Stimulated activated CD4-positive, alpha-beta T cell treated with anti-CD3 and anti-CD28 coated beads, Interleukin-15, amount 100 ng/mL, for 48 hours (primary cell): ENCODE measurements around the gene ORC5.
"Not testable (repeated sequence)": the region's sequence is repeated elsewhere in the genome, so short reads cannot be mapped to it uniquely, and the experiment has no call there.

Experiments
- DNase-seq, 2 donors: peaks; one replicate each; pipeline ENCODE4 v3.0.0-alpha.2; 2020; ENCODE audit warnings: low read depth in 2 of 2

Gene ORC5

DNA sequence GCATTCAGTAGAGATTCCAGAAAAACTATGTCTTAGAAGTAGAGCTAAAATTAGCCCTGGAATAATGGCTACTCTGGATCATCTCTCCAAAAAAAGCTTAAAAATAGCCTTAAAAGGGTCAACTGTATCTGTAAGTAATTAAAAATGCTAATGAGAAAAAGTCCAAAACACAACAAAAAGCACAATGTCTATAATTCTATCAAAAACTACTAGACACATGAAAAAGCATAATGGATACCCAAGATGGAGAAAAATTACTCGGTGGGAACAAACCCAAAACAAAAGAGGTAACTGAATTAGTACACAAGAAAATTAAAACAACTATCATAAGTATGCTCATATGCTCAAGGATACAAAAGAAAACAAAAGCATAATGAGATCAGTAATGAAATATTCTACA lies 15.4 kb downstream of the ORC5 start:
- no peak for DNase-seq

DNA sequence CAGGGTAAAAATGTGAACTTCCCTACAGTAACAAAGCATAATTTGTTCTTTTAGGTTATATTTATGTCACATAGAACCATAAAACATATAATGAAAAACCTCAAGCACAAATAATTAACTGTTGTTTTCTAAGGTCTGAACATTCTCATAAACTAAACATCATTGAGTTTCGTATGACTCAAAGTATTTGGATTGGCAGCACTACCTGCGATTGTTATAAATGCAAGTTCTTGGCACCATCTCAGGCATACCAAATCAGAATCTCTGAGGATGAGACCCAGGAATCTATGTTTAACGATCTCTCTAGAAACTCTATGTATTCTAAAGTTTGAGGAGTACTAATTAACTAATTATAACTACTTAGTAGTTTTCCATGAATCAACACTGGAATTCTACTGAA lies 22.5 kb downstream of the ORC5 start:
- DNase-seq, result no peak

DNA sequence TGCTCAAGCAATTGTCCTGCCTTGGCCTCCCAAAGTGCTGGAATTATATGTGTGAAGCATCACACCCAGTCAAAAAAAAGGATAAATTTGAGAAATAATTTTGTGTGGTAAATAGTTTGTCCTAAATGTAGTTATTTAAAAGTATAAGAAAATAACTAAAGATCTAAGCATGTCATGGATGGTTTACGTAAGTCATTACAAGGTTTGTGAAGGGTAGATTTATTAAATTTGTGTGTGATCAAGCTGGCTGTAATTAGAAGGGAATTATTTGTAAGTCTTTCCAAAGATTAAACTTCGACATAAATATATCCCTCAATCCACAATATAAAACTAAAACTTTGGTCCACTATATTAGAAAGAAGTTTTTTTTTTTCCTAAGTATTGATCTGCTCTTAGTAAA lies 28.6 kb downstream of the ORC5 start:
- DNase-seq, result no peak

DNA sequence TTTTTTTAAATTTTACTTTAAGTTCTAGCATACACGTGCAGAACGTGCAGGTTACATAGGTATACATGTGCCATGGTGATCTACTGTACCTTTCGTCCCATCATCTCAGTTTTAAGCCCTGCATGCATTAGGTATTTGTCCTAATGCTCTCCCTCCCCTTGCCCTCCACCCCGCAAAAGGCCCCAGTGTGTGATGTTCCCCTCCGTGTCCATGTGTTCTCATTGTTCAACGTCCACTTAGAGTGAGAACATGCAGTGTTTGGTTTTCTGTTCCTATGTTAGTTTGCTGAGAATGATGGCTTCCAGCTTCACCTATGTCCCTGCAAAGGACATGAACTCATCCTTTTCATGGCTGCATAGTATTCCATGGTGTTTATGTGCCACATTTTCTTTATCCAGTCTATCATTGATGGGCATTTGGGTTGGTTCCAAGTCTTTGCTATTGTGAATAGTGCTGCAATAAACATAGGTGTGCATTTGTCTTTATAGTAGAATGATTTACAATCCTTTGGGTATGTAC lies 30.2 kb downstream of the ORC5 start:
- DNase-seq, result not testable (repeated sequence)

DNA sequence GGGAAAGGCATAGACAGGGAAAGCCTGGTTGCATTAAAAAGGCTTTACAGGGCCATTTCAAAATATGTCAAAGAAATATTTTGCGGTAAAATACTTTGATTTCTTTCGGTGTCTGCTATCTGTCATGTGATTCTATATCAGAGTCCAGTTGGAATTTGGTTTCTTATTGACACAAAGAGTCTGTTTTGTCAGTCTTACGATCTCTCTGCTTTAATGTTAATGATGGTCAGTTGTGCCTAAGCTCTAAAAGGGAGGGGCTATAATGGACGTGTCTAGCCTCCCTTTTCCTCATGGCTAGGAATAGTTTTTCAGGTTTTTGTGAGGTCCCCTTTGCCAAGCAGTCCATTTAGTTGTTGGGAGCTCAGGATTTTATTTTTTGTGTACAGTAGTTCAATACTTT lies 31.5 kb downstream of the ORC5 start:
- DNase-seq, result no peak

DNA sequence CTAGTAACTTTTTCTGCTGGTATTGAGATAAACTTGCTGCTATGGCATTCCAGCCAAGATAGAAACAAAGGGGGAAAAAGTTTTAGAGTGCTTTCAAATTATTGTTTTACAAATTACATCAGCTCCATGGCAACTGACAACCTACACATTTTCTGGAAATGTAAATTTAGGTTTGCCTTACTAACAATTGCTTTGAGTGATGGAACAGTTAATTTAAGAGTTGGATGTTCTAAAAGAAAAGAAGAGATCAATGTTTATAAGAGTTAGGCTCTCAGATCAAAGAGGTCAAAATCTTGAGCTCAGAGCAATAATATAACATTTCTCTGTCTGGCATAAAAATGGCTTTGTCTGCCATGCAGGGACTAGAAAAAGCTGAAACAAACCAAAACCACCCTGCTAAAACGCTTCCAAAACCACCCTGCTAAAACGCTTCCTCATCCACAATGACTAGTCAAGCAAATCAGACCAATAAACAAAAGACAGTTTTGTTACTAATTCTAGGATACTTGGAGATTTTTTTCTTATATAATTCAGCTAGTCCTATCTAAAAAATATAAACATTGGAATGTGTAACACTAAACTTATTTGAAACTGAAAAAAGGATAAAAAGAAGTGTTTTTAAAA lies 32.3 kb downstream of the ORC5 start:
- no peak for DNase-seq

DNA sequence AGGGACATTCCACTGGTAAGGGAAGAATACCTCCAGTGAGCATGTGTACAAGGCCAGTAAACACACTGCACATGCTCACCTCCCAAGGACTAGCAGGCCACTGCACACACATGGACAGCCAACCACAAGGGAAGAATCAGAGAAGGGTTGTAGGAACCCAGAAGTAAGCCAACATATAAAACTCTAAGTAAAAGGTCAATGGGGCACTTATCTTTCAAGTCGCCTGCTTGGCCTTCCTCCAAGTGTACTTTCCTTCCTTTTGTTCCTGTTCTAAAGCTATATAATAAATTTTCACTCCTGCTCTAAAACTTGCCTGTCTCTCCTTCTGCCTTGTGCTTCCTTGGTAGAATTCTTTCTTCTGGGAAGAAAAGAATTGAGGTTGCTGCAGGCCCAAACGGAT lies 33.0 kb downstream of the ORC5 start:
- no peak for DNase-seq

DNA sequence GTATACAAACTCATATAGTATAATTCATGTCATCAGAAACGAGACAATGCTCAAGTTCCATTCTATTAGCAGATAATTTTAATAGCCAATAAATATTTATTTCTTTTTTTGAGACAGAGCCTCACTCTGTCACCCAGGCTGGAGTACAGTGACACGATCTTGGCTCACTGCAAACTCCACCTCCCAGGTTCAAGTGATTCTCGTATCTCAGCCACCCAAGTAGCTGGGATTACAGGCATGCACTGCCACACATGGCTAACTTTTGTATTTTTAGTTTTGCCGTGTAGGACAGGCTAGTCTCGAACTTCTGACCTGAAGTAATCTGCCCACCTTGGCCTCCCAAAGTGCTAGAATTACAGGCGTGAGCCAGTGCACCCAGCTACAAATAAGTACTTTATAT lies 45.7 kb downstream of the ORC5 start:
- no peak for DNase-seq

DNA sequence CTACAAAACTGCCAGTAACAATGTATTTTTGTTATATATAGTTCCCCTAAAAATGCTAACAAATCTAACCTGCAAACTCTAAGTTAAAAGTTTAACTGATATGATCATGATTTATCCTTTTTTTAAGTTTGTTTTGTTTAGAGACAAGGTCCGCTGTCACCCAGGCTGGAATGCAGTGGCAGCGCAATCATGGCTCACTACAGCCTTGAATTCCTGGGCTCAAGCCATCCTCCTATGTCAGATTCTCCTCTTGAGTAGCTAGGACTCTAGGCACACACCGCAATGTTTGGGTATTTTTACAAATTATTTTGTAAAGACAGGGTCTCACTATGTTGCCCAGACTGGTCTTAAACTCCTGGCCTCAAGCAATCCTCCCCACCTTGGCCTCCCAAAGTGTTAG lies 46.6 kb downstream of the ORC5 start:
- DNase-seq, result no peak

DNA sequence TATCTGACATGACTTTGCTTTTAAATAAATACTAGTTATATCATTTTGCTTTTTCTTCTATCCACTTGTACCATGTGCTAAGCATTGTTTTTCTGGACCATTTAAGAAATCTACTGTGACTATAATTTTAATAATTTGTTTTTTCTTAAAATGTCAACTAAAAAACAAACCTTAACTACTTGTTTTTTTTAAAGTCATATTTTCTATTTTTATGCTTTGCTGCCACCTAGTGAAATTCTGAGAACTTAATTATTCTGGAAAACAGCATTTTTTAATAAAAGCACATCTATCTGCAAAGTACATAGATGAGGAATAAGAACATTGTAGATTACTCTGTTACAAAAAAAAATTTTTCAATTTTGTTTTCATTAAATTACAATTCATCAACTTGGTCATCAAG lies 47.4 kb downstream of the ORC5 start:
- no peak for DNase-seq

DNA sequence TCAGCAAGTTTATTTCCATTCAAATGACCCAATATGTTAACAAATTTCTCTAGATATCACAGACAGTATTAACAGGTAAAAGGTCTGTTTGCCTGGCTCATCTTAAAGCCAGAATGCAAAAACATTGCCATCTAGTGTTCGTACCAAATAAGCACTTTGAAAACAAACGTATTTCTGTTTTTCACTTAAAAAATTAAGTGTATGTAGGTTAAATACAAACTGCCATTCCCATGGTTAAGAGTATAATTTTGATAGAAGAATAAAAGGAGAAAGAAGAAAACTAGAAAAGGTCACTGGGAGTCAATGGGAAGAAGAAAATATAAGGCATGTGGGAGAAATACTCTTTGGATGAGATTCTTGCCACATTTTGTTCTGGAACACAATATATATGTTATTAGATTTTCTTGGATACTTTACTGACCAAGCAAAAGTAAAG lies 51.0 kb downstream of the ORC5 start:
- no peak for DNase-seq

DNA sequence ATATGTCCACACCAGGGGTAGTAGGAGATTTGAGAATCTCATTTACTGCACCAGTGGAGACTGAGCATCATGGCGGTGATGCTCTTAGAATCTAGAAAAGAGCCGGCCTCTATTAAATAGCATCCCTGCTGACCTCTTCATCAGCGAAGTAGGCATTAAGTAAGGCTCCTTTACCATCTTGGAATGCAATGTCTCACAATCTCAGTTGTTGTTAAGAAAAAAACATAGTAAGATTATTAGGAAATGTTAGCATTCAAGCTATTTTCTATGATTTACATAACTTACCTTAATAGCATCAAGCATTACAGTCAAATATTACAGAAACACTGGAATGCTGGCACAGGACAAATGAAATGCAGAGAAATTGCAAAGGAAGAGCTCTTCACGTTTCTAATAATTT lies 54.5 kb downstream of the ORC5 start:
- no peak for DNase-seq

DNA sequence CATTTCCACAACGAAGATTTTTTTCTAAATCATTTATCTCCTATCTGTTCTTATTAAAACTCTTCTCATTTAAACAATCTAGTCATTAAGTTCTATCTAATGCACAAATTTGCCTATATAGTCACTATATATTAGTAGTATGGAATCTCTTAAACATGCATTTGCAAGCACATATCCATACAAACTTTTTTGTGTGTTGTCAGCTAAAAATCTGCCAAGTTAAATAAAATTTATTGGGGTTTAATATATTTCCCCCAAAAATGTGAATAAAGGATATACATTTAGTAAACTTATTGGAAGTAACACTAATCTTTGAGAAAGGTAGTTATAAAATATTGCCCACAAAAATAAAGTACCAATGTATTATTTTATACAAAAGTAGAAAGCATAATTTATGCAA lies 55.3 kb downstream of the ORC5 start:
- DNase-seq, result no peak

DNA sequence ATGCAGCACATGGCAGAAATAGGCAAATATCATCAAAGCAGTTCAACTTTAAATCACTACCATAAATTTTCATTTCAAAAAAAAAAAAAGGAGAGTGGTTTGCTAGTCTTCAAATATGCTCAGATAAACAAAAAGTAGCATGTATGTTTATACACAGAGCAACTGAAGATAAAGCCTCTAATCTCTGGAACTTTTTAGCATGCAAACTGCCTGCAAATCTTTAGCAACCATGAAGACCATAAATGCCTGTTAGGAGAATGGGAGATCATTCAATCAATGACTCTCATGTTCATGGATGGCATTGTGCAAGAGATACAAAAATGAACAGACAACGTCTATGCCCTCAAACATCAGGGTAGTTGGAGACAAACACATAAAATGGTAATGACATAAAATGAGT lies 57.3 kb downstream of the ORC5 start:
- DNase-seq, result no peak

DNA sequence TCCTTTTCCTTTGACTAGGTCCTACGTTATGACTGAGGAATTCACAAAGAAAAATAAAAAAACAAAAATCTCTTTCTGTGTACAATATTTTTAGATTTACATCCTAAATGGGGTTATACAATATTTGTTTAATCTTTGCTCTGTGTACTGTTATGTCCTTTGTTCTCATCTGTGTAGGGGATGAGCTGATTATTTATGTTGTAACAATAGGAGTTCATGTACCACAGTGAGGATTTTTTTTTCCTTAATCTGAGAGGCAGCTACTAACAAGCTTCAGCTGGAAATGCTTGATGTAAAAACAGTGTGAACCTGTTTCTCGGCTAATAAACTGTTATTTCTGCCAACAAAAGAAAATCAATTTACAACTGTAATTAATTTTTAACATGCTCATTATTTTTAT lies 58.0 kb downstream of the ORC5 start:
- no peak for DNase-seq

DNA sequence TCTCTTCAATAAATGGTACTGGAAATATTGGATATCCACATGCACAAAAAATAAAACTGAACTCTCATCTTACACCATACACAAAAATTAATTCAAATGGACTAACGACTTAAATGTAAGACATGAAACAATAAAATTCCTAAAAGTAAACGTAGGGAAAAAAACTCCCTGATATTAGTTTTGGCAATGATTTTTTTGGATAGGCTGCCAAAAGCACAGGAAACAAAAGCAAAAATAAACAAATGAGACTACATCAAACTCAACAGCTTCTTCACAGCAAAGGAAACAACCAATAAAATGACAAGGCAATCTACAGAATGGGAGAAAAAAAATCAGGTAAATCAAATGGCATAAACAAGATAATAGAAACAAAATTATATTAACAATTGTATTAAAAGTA lies 65.7 kb downstream of the ORC5 start:
- no peak for DNase-seq

DNA sequence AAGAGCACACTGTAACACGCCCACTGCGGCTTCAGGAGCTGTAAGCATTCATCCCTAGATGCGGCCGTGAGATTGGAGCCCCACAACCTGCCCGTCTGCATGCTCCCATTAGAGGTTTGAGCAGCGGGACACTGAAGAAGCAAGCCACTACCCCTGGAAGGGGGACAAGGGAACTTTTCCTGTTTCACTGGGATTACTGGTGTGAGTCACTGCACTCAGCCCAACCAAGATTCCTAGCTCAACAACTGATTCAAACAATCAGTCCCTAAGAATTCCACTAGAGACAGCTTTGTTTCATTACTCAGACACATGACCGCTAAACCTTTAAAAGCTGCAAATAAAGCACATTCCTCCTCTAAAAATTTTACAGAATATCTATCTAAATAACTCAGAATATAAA lies 69.8 kb downstream of the ORC5 start:
- no peak for DNase-seq

DNA sequence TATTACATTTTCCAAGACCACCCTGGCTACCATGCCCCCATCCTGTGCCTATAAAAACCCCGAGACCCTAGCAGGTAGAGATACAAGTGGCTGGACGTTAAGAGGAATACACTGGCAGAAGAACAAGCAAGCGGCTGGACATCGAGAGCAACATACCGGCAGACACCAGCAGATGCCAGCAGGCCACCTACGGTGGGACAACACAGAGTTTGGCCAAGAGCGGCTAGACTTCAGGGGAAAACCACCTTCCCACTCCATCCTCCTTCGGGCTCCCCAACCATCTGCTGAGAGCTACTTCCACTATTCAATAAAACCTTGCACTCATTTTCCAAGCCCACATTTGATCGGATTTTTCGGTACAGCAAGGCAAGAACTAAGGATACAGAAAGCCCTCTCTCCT lies 70.3 kb downstream of the ORC5 start:
- no peak for DNase-seq

DNA sequence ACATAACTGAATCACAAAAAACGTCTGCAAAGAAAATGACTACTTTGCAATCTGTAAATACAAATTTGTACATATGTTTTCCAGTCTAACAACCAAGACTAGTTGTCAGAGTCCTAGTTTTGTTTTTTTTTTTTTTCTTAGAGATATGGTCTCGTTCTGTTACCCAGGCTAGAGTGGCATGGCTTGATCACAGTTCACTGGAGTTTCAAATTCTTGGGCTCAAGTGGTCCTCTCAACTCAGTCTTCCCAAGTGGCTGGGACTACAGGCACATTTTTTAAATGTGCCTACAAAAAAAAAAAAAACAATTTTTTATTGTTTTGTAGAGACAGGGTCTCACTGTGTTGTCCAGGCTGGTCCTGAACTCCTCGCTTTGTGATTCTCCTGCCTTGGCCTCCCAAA lies 70.8 kb downstream of the ORC5 start:
- DNase-seq, result no peak

DNA sequence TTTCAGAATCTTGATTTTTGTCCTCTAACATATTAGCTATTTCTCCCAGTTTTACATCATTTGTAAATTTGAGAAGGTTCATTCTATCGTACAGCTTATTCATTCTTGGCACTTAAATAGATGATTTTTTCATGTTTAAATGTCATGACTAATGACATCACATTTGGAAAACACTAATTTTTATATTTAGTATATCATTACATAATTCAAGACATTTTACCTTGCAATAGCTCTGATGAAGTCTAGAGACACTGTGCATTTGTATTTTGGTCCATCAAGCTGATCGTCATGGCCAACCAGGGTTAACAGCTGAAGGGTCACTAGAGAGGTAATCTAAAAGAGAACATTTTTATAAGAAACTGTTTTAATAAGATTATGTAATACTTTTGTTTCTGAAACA lies 71.3 kb downstream of the ORC5 start:
- DNase-seq, result no peak

DNA sequence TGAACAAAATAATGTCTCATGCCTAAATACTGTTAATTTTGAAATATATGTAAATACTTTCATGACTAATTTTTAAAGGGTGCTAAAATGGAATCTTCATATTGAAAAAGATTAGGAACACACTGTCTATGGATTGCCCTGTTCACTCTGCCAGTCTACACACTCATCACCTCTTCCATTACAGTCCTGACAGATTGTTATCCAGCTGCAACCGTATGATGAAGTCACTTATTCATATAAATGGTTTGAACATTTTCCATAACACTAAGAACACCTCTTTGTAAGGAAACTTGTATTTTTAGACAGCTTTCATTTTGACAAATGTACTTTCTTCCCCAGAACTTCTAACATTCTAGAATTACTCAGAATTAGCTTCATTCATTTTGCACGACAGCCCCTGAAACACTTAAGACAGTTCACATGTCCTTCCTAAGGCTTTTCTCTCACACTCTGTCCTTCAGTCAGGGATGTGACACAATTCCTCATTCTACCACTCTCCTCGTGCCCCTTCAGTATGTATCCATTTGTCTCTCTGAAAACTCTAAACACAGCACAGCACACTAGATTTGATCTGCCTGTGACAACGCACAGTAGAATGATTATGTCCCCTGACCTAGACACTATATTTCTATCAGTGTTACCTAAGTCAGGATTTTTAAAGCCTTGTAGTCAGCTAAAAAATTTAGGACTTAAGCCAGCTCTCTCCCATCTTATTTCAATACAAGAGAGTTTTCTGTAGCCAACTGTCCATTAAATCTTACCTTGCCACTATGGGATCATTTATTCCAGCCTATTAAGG lies 71.9 kb downstream of the ORC5 start:
- no peak for DNase-seq

DNA sequence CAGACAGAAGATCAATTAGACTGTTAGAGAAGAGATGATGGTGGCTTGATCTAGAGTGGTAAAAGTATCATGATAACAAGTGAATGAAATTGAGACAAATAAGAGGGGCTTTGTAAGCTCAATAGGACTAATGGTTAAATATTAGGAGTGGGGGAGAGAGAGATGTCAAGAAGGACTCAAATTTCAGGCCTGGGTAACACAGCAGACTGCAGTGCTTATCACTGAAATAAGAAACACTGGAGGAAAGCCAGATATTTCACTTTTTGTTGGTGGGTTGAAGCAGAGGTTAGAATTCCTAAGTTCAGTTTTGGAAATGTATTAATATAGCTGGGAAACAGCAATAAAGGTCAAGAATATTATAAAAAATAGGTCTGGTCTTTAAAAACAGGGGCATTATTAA lies 74.6 kb downstream of the ORC5 start:
- no peak for DNase-seq

DNA sequence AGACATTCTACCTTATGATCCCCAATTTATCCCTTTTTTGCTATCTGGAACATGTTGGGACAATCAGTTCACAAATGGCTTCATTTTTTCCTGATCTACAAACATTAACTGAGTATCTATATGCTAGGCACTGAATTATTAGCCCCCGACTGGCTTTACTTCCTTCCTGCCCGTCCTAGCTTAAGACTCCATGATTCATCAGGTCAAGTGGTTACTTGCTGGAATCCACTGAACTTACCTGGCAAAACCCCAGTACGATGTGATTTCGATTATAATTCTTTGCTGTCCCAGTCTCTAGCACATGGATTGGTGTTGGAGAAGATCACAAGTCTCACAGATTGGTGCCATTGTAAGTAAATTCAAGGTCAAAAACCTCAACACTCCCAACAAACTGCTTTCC lies 77.1 kb downstream of the ORC5 start:
- no peak for DNase-seq

DNA sequence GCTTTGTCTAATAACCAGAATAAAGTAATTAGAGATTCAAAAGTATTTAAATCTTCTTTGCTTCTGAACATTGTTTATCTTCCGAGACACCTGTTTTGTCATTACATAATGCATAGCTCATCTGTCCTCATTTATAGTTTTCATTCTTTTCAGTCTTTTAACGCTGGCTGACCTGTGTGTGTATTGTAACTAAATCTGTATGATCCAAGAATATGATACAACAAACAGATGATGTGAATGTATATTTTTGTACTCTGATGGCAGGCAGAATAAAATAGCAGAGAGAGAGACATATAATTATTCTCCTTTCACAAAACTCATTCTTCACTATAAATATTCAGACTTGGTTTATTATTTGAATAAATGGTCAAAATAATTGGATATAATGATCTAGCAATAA lies 80.6 kb downstream of the ORC5 start:
- DNase-seq, result no peak
